Dermis blood vessel endothelial cell (primary cell): ENCODE measurements around the gene PHF19. TPM values are rescaled to one million over a fixed set of nuclear protein-coding genes. Genes with fewer than 3 reads are reported as not detected.

Source experiments
- DNase-seq: peaks from one replicate; pipeline ENCODE4 v3.0.0; 2010
- total RNA-seq: library from RNA; depleted of rRNA; stranded (reverse); fragments of >200 nt; gene quantifications from 2 replicates; pipeline ENCODE4 v1.2.3, GENCODE V29; 2014

PHF19 gene
- total RNA-seq, 1 donor from 2014 or later: 20.4 TPM

- no peak for DNase-seq
Observed at GRCh38 chr9:120852240-120853010, 24.6 kb downstream of the PHF19 start.

GRCh38 chr9:120851449-120851848, 25.5 kb downstream of the PHF19 start:
- DNase-seq: no peak

GRCh38 chr9:120850315-120850714, 26.7 kb downstream of the PHF19 start:
- no peak for DNase-seq

GRCh38 chr9:120846906-120847305, 30.1 kb downstream of the PHF19 start:
- peak; percentile 13 for DNase-seq

- DNase-seq: no peak
Observed at GRCh38 chr9:120846251-120846889, 30.6 kb downstream of the PHF19 start.

- no peak for DNase-seq
Observed at GRCh38 chr9:120845255-120845654, 31.7 kb downstream of the PHF19 start.

GRCh38 chr9:120842685-120843485, 34.1 kb downstream of the PHF19 start, which contains the start of gene PSMD5:
PSMD5 (minus strand) TSS chr9:120842922; CDS start chr9:120842909, 13 bp downstream.
- peak; percentile 100 for DNase-seq

- DNase-seq: peak; percentile 40
Observed at GRCh38 chr9:120841930-120842684, 34.9 kb downstream of the PHF19 start.

- DNase-seq: no peak
Observed at GRCh38 chr9:120839146-120839545, 37.8 kb downstream of the PHF19 start.

GRCh38 chr9:120837921-120838320, 39.1 kb downstream of the PHF19 start:
- no peak for DNase-seq

GRCh38 chr9:120833325-120833724, 43.7 kb downstream of the PHF19 start:
- no peak for DNase-seq

- no peak for DNase-seq
Observed at GRCh38 chr9:120832807-120833206, 44.2 kb downstream of the PHF19 start.

GRCh38 chr9:120830865-120831264, 46.1 kb downstream of the PHF19 start:
- DNase-seq: no peak

GRCh38 chr9:120830151-120830550, 46.8 kb downstream of the PHF19 start:
- no peak for DNase-seq

GRCh38 chr9:120829650-120830049, 47.3 kb downstream of the PHF19 start:
- no peak for DNase-seq

GRCh38 chr9:120820095-120820494, 56.9 kb downstream of the PHF19 start:
- no peak for DNase-seq

GRCh38 chr9:120818595-120818994, 58.4 kb downstream of the PHF19 start:
- DNase-seq: no peak

GRCh38 chr9:120815075-120815474, 61.9 kb downstream of the PHF19 start:
- no peak for DNase-seq

GRCh38 chr9:120808931-120809330, 68.1 kb downstream of the PHF19 start:
- DNase-seq: no peak

GRCh38 chr9:120807607-120808379, 69.2 kb downstream of the PHF19 start:
- no peak for DNase-seq
